H9 (cell line): ENCODE data around the gene RBM34. TPM values are rescaled to one million over a fixed set of nuclear protein-coding genes. Genes with fewer than 3 reads are reported as not detected.

Experiments used
- DNase-seq: peaks from one replicate; pipeline ENCODE4 v3.0.0-alpha.2; 2017
- H2AFZ ChIP-seq: one replicate; pipeline ENCODE4 v1.6.1; 2013; ENCODE audit warnings: mild to moderate bottlenecking, low read length, control low read depth, moderate library complexity
- H2AK5ac ChIP-seq: 2 replicates; pipeline ENCODE4 v1.6.1; 2013; ENCODE audit warnings: low read length, control low read depth, mixed read lengths; ENCODE audit not compliant: insufficient read length
- H2BK120ac ChIP-seq: one replicate; pipeline ENCODE4 v1.6.1; 2013; ENCODE audit warnings: low read depth, mild to moderate bottlenecking, low read length, control low read depth, inconsistent platforms; ENCODE audit not compliant: poor library complexity, severe bottlenecking
- H2BK12ac ChIP-seq: 2 replicates; pipeline ENCODE4 v1.6.1; 2013; ENCODE audit warnings: low read length, control low read depth, mixed read lengths, low read depth; ENCODE audit not compliant: insufficient read length
- H2BK15ac ChIP-seq: 2 replicates; pipeline ENCODE4 v1.6.1; 2013; ENCODE audit warnings: low read depth, low read length, control low read depth
- H2BK20ac ChIP-seq: one replicate; pipeline ENCODE4 v1.6.1; 2013; ENCODE audit warnings: low read depth, mild to moderate bottlenecking, low read length, control low read depth, inconsistent platforms; ENCODE audit not compliant: poor library complexity, severe bottlenecking
- H2BK5ac ChIP-seq: 2 replicates; pipeline ENCODE4 v1.6.1; 2013; ENCODE audit warnings: low read length, control low read depth, mixed read lengths; ENCODE audit not compliant: insufficient read length
- H3K14ac ChIP-seq: 2 replicates; pipeline ENCODE4 v1.6.1; 2013; ENCODE audit warnings: low read length, control low read depth; ENCODE audit not compliant: insufficient read depth
- H3K18ac ChIP-seq: 2 replicates; pipeline ENCODE4 v1.6.1; 2013; ENCODE audit warnings: low read depth, mild to moderate bottlenecking, mixed read lengths, low read length, control low read depth; ENCODE audit not compliant: insufficient read length
- H3K23ac ChIP-seq: 2 replicates; pipeline ENCODE4 v1.6.1; 2013; ENCODE audit warnings: low read length, control low read depth, mixed read lengths, low read depth; ENCODE audit not compliant: insufficient read length
- H3K23me2 ChIP-seq: 2 replicates; pipeline ENCODE4 v1.6.1; 2013; ENCODE audit warnings: low read depth, mild to moderate bottlenecking, mixed read lengths, low read length, control low read depth; ENCODE audit not compliant: insufficient read length, poor library complexity, severe bottlenecking
- H3K27ac ChIP-seq: 2 replicates; pipeline ENCODE4 v1.5.1; 2013; ENCODE audit warnings: low read length, control low read depth, mixed read lengths, low read depth; ENCODE audit not compliant: insufficient read length
- H3K27me3 ChIP-seq: 2 replicates; pipeline ENCODE4 v1.6.1; 2013; ENCODE audit warnings: low read length, control low read depth, inconsistent platforms; ENCODE audit not compliant: insufficient read depth
- H3K4ac ChIP-seq: 2 replicates; pipeline ENCODE4 v1.6.1; 2013; ENCODE audit warnings: low read depth, mild to moderate bottlenecking, control low read depth, inconsistent platforms, low read length, moderate library complexity
- H3K4me1 ChIP-seq: 2 replicates; pipeline ENCODE4 v1.6.1; 2013; ENCODE audit warnings: low read length, control low read depth, inconsistent platforms; ENCODE audit not compliant: insufficient read depth
- H3K4me2 ChIP-seq: 2 replicates; pipeline ENCODE4 v1.6.1; 2013; ENCODE audit warnings: low read length, control low read depth, mixed read lengths; ENCODE audit not compliant: insufficient read length, insufficient read depth
- H3K56ac ChIP-seq: 2 replicates; pipeline ENCODE4 v1.6.1; 2013; ENCODE audit warnings: low read depth, mild to moderate bottlenecking, mixed read lengths, low read length, control low read depth; ENCODE audit not compliant: insufficient read length
- H3K79me1 ChIP-seq: 2 replicates; pipeline ENCODE4 v1.6.1; 2013; ENCODE audit warnings: low read depth, mild to moderate bottlenecking, moderate library complexity, low read length, control low read depth, inconsistent platforms; ENCODE audit not compliant: insufficient read depth, poor library complexity, severe bottlenecking
- H3K79me2 ChIP-seq: 2 replicates; pipeline ENCODE4 v1.6.1; 2013; ENCODE audit warnings: low read length, control low read depth, inconsistent platforms; ENCODE audit not compliant: insufficient read depth
- H3K9ac ChIP-seq: 2 replicates; pipeline ENCODE4 v1.6.1; 2013; ENCODE audit warnings: low read length, control low read depth, mixed read lengths; ENCODE audit not compliant: insufficient read length; ENCODE audit errors: extremely low read depth
- H3K9me3 ChIP-seq: one replicate; pipeline ENCODE4 v1.6.1; 2013; ENCODE audit warnings: low read depth, low read length, inconsistent platforms; ENCODE audit not compliant: control insufficient read depth
- H3T11ph ChIP-seq: one replicate; pipeline ENCODE4 v1.6.1; 2013; ENCODE audit warnings: mild to moderate bottlenecking, low read length, control low read depth, inconsistent platforms
- H4K20me1 ChIP-seq: one replicate; pipeline ENCODE4 v1.6.1; 2013; ENCODE audit not compliant: control insufficient read depth, insufficient read length, insufficient read depth
- H4K5ac ChIP-seq: 2 replicates; pipeline ENCODE4 v1.6.1; 2013; ENCODE audit warnings: low read depth, mild to moderate bottlenecking, mixed read lengths, low read length, control low read depth; ENCODE audit not compliant: insufficient read length
- H4K8ac ChIP-seq: replicated peaks from 2 replicates; pipeline ENCODE4 v1.6.1; 2013; ENCODE audit warnings: low read length, control low read depth, mixed read lengths, low read depth; ENCODE audit not compliant: insufficient read length
- H4K91ac ChIP-seq: 2 replicates; pipeline ENCODE4 v1.6.1; 2013; ENCODE audit warnings: low read depth, mild to moderate bottlenecking, moderate library complexity, mixed read lengths, low read length, control low read depth; ENCODE audit not compliant: insufficient read length
- H3K27ac Mint-ChIP-seq, 3 experiments: 2 replicates in 2 of 3; 3 replicates in 1 of 3; pipeline ENCODE4 v1.8.0; 2020 to 2021; ENCODE audit warnings: mixed read lengths in 3 of 3, mild to moderate bottlenecking in 1 of 3, moderate library complexity in 1 of 3
- H3K27me3 Mint-ChIP-seq: 2 replicates; pipeline ENCODE4 v1.8.0; 2021; ENCODE audit warnings: low read depth, mild to moderate bottlenecking, moderate library complexity, mixed read lengths
- H3K36me3 Mint-ChIP-seq, 3 experiments: 2 replicates in 2 of 3; 3 replicates in 1 of 3; pipeline ENCODE4 v1.8.0; 2020 to 2021; ENCODE audit warnings: low read depth in 3 of 3, mixed read lengths in 3 of 3; ENCODE audit not compliant: insufficient read depth in 1 of 3
- H3K4me1 Mint-ChIP-seq, 2 experiments: 2 replicates each; pipeline ENCODE4 v1.8.0; 2020; ENCODE audit warnings: mixed read lengths in 2 of 2
- H3K4me3 Mint-ChIP-seq, 2 experiments: 2 replicates in 1 of 2; 3 replicates in 1 of 2; pipeline ENCODE4 v1.8.0; 2020 to 2021; ENCODE audit warnings: mild to moderate bottlenecking in 2 of 2, mixed read lengths in 2 of 2, moderate library complexity in 1 of 2
- H3K9me3 Mint-ChIP-seq, 2 experiments: 2 replicates in 1 of 2; 3 replicates in 1 of 2; pipeline ENCODE4 v1.8.0; 2020; ENCODE audit warnings: mild to moderate bottlenecking in 2 of 2, mixed read lengths in 2 of 2, moderate library complexity in 1 of 2
- WGBS: extraction: QIAGEN DNeasy Blood & Tissue Kit; methylation state at CpG from one replicate; pipeline ENCODE4 v1.1.7; 2013; ENCODE audit warnings: missing lambda C conversion rate, low lambda C conversion rate, mixed read lengths; ENCODE audit not compliant: insufficient read length; ENCODE audit errors: extremely low coverage; 5-methylcytosine and 5-hydroxymethylcytosine counted together
- total RNA-seq: library from RNA; stranded (reverse); gene quantifications from 2 replicates; pipeline ENCODE4 v1.2.1, GENCODE V29; 2021
- TF ChIP-seq, protein P1 (sequence below): fragments of 200-600 bp; sonication (generic); conservative IDR thresholded peaks from 3 replicates; pipeline ENCODE4 v1.8.0; 2021; ENCODE audit warnings: antibody characterized with exemption, mild to moderate bottlenecking

RBM34 gene
- total RNA-seq, 1 experiment from 2014 or later = 121 TPM

DNA sequence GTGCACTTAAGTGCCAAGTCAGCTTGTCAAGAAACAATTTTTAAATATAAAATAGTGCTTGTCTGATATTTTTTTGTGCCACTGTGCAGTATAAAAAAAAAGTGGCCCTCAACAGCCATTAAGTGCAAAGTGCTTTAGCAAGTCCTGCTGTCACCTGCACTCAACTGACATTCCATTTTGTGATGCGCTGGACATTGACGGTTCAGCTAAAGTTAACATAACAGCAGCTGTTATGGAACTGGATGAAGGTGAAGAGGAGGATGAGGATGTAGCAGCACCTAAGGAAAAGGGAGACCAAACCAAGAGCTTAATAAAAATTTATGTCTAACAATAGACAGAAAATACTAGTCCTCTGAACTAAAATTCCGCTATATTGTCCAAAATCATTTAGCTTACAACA, 7.3 kb upstream of the RBM34 start:
- Histone ChIP-seq H3T11ph (no peak overlapping the region), H3K18ac (no peak overlapping the region), H4K8ac (no peak overlapping the region), H3K9me3 (no peaks in the 10 kb centered on the region), H4K5ac (no peak overlapping the region), H3K4ac (no peak overlapping the region), H2AK5ac (no peak overlapping the region), H3K79me2 (no peaks in the 10 kb centered on the region), H4K91ac (no peak overlapping the region), H3K4me2 (no peak overlapping the region), H3K27me3 (no peaks in the 10 kb centered on the region), H2BK120ac (no peak overlapping the region), H2AFZ (no peak overlapping the region), H2BK12ac (no peak overlapping the region), H2BK20ac (no peak overlapping the region), H2BK15ac (no peak overlapping the region), H3K14ac (no peak overlapping the region), H3K79me1 (no peaks in the 10 kb centered on the region), H3K56ac (no peak overlapping the region), H2BK5ac (no peak overlapping the region), H3K23me2 (no peaks in the 10 kb centered on the region), H3K27ac (no peak overlapping the region), H3K23ac (no peak overlapping the region), H3K9ac (no peak overlapping the region), H4K20me1 (no peaks in the 10 kb centered on the region), H3K4me1 (no peaks in the 10 kb centered on the region)
- TF ChIP-seq, protein P1, sequence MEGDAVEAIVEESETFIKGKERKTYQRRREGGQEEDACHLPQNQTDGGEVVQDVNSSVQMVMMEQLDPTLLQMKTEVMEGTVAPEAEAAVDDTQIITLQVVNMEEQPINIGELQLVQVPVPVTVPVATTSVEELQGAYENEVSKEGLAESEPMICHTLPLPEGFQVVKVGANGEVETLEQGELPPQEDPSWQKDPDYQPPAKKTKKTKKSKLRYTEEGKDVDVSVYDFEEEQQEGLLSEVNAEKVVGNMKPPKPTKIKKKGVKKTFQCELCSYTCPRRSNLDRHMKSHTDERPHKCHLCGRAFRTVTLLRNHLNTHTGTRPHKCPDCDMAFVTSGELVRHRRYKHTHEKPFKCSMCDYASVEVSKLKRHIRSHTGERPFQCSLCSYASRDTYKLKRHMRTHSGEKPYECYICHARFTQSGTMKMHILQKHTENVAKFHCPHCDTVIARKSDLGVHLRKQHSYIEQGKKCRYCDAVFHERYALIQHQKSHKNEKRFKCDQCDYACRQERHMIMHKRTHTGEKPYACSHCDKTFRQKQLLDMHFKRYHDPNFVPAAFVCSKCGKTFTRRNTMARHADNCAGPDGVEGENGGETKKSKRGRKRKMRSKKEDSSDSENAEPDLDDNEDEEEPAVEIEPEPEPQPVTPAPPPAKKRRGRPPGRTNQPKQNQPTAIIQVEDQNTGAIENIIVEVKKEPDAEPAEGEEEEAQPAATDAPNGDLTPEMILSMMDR = no peak
- H3K4me1 Mint-ChIP-seq = no peaks in the 10 kb centered on the region
- peaks cover 16 to 51% (median 47%) of the 10 kb centered on the region in 3 experiments for H3K36me3 Mint-ChIP-seq
- no CpG with 5 or more reads among the region's 3 CpGs for WGBS
- no peak overlapping the region for H3K4me3 Mint-ChIP-seq
- H3K27ac Mint-ChIP-seq = no peak overlapping the region; a peak in 2 of 7 replicates
- no peaks in the 10 kb centered on the region for H3K27me3 Mint-ChIP-seq
- no peak for DNase-seq
- no peaks in the 10 kb centered on the region for H3K9me3 Mint-ChIP-seq
